Endothelial cell of umbilical vein (primary cell): ENCODE data around the gene PKNOX2. TPM values are rescaled to one million over a fixed set of nuclear protein-coding genes. Genes with fewer than 3 reads are reported as not detected.

ENCODE experiments used
- BruUV-seq: library from RNA; stranded (reverse); fragments of 400-500 nt; replicated peaks from 2 replicates; lab custom pipeline; 2021; lab: Mats Ljungman, UMichigan
- CTCF ChIA-PET: fragments of 300-600, 350-600 bp; sonication (Branson Sonifier 250); formaldehyde crosslinking; loops from one replicate; lab custom pipeline; 2021; ENCODE audit warnings: antibody characterized with exemption, inconsistent platforms; lab: Charles Lee
- POLR2A ChIA-PET: fragments of 300-600, 350-600 bp; sonication (Branson Sonifier 250); formaldehyde crosslinking; loops from one replicate; lab custom pipeline; 2021; ENCODE audit warnings: antibody characterized with exemption, inconsistent platforms; lab: Charles Lee
- DNase-seq: peaks from one replicate; pipeline ENCODE4 v3.0.0-alpha.2; 2011; ENCODE audit warnings: low read depth, low spot score
- FAIRE-seq: peaks from 2 replicates; lab custom pipeline; 2011; peaks lifted over from hg19 to GRCh38; lab: Jason Lieb, UNC
- H2AFZ ChIP-seq: 2 replicates; pipeline ENCODE4 v1.6.0; 2012; ENCODE audit warnings: low read depth, low read length, control low read depth, inconsistent platforms
- H3K27ac ChIP-seq: 2 replicates; pipeline ENCODE4 v1.5.1; 2011; ENCODE audit warnings: low read depth, mild to moderate bottlenecking, control low read depth, low read length, moderate library complexity; ENCODE audit not compliant: insufficient read depth
- H3K27me3 ChIP-seq, 2 experiments: 2 replicates each; pipeline versions ENCODE4 v1.6.0 to v1.6.1; 2011; ENCODE audit warnings: low read length in 2 of 2, mixed read lengths in 1 of 2; ENCODE audit not compliant: control insufficient read depth in 2 of 2, insufficient read depth in 2 of 2
- H3K36me3 ChIP-seq, 2 experiments: 2 replicates in 1 of 2; 3 replicates in 1 of 2; pipeline ENCODE4 v1.5.1; 2011; ENCODE audit warnings: low read length in 2 of 2, mild to moderate bottlenecking in 1 of 2, moderate library complexity in 1 of 2; ENCODE audit not compliant: control insufficient read depth in 2 of 2, insufficient read depth in 2 of 2; ENCODE audit errors: extremely low read depth in 1 of 2
- H3K4me1 ChIP-seq: 3 replicates; pipeline ENCODE4 v1.5.1; 2011; ENCODE audit warnings: mild to moderate bottlenecking, low read length; ENCODE audit not compliant: control insufficient read depth, insufficient read depth; ENCODE audit errors: extremely low read depth
- H3K4me2 ChIP-seq: 2 replicates; pipeline ENCODE4 v1.6.1; 2011; ENCODE audit warnings: low read length, control low read depth, mixed read lengths; ENCODE audit not compliant: insufficient read depth
- H3K4me3 ChIP-seq, 3 experiments: fragments of 200-600 bp in 1 of 3; sonication (generic), shearing (Covaris generic) in 1 of 3; replicated peaks in 1 of 3; 2 replicates each; pipeline ENCODE4 v1.5.1; 2011 to 2016; ENCODE audit warnings: control low read depth in 3 of 3, low read length in 3 of 3, mild to moderate bottlenecking in 2 of 3, inconsistent platforms in 1 of 3, low read depth in 1 of 3, moderate library complexity in 1 of 3; ENCODE audit not compliant: insufficient read depth in 1 of 3
- H3K79me2 ChIP-seq: 2 replicates; pipeline ENCODE4 v1.6.0; 2012; ENCODE audit warnings: low read length, inconsistent platforms; ENCODE audit not compliant: control insufficient read depth, insufficient read depth
- H3K9ac ChIP-seq: replicated peaks from 2 replicates; pipeline ENCODE3; 2011; ENCODE audit warnings: low read length, control low read depth; ENCODE audit not compliant: insufficient read depth; ENCODE audit errors: extremely low read depth
- H3K9me1 ChIP-seq: replicated peaks from 3 replicates; pipeline ENCODE4 v1.6.0; 2011; ENCODE audit warnings: mild to moderate bottlenecking, low read length; ENCODE audit not compliant: control insufficient read depth, insufficient read depth; ENCODE audit errors: extremely low read depth
- H3K9me3 ChIP-seq: replicated peaks from 2 replicates; pipeline ENCODE4 v1.5.1; 2012; ENCODE audit warnings: low read length, inconsistent platforms; ENCODE audit not compliant: control insufficient read depth, insufficient read depth
- H4K20me1 ChIP-seq: replicated peaks from 2 replicates; pipeline ENCODE3; 2011; ENCODE audit warnings: mild to moderate bottlenecking, low read length; ENCODE audit not compliant: control insufficient read depth, insufficient read depth; ENCODE audit errors: extremely low read depth
- CTCF ChIP-seq, 2 donors: IDR thresholded peaks; 1 replicate in 1 of 2; 2 replicates in 1 of 2; pipeline ENCODE4 v1.5.1; 2011; ENCODE audit warnings: low read length in 2 of 2, mild to moderate bottlenecking in 2 of 2, moderate library complexity in 2 of 2, control low read depth in 1 of 2, inconsistent platforms in 1 of 2, low read depth in 1 of 2; ENCODE audit not compliant: insufficient read depth in 1 of 2; ENCODE audit errors: extremely low read depth in 1 of 2
- EZH2 ChIP-seq: IDR thresholded peaks from 2 replicates; pipeline ENCODE4 v1.6.1; 2012; ENCODE audit warnings: borderline replicate concordance, low read depth, mild to moderate bottlenecking, moderate library complexity, low read length, inconsistent platforms; ENCODE audit not compliant: severe bottlenecking
- FOS ChIP-seq: IDR thresholded peaks from 2 replicates; pipeline ENCODE4 v1.6.1; 2011; ENCODE audit warnings: mild to moderate bottlenecking, low read length, moderate library complexity, borderline replicate concordance; ENCODE audit not compliant: insufficient read depth
- GATA2 ChIP-seq: IDR thresholded peaks from 2 replicates; pipeline ENCODE4 v1.7.0; 2011; ENCODE audit warnings: low read depth, mild to moderate bottlenecking, moderate library complexity, mixed read lengths, low read length; ENCODE audit not compliant: insufficient read length, insufficient read depth
- JUN ChIP-seq: IDR thresholded peaks from 2 replicates; pipeline ENCODE4 v1.6.1; 2011; ENCODE audit warnings: borderline replicate concordance, low read depth; ENCODE audit not compliant: insufficient read length, insufficient read depth
- POLR2A ChIP-seq: IDR thresholded peaks from 2 replicates; pipeline ENCODE4 v1.6.1; 2012; ENCODE audit warnings: low read depth, mild to moderate bottlenecking, control low read depth, low read length
- dilution Hi-C: fragments of 300-500 bp; cut with MboI; formaldehyde crosslinking; loops from one replicate; pipeline ENCODE4 v1.15.0; 2019; ENCODE audit warnings: low sequenced_read_pairs; ENCODE audit not compliant: extremely low pct_ligation_motif_present
- intact Hi-C: fragments of 100-400 bp; cut with micrococcal nuclease; formaldehyde crosslinking; loops from one replicate; pipeline ENCODE4 v1.10.0; 2022
- polyA plus RNA-seq, 4 experiments: library from polyadenylated mRNA; depleted of rRNA in 3 of 4; stranded (reverse) in 3 of 4; unstranded in 1 of 4; fragments of >200 nt; gene quantifications; 2 replicates each; pipeline versions ENCODE4 v1.2.1 to v1.2.3, GENCODE V29; 2011 to 2012; ENCODE audit warnings: missing spikeins in 1 of 4
- total RNA-seq: library from RNA; stranded (reverse); gene quantifications from 2 replicates; pipeline ENCODE4 v1.2.3, GENCODE V29; 2021
- TF ChIP-seq, protein P1 (sequence below): IDR thresholded peaks from 2 replicates; pipeline ENCODE4 v1.6.1; 2011; ENCODE audit not compliant: insufficient read depth, insufficient read length

The PKNOX2 gene
- total and polyA plus RNA-seq, 2 donors (not counting 3 experiments of a cell fraction or from before 2014, with no cell fraction given): 0.11 to 0.91 TPM

DNA sequence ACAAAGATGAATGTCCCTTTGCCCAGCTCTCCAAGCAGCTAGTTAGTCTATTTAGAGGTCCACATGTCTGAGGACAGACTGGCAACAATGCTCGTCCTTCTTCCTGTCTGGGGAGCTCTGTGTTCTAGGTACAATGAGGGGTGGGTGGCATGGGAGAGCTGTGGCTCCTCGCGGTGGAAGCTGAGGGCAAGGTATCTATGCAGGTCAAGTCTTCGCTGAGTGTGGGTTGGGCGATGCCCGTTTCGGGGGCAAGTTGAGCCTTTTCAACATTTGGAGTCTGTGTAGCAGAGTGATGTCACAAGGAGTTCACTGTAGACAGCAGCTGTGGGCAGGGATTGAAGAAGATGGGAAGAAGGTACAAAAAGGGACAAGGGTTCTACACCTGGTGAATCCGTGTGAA, 168.3 kb downstream of the PKNOX2 start:
- no peaks in the 10 kb centered on the region for H3K79me2 ChIP-seq
- no peak overlapping the region for H3K9ac ChIP-seq
- ChIA-PET CTCF (interaction anchor here (3.9 kb wide), 1 partner anchor 13 kb away, joined by 35 read pairs; no protein-coding TSS in a partner anchor), POLR2A (no interaction called here)
- intact Hi-C loops (no loop called here), dilution Hi-C loops (no loop called here)
- H3K4me2 ChIP-seq: no peak overlapping the region
- H4K20me1 ChIP-seq: no peaks in the 10 kb centered on the region
- H2AFZ ChIP-seq: no peak overlapping the region
- TF ChIP-seq CTCF (IDR thresholded peaks at IDR 0.05; ENCODE audit: extremely low read depth in 1 of 2, insufficient read depth in 1 of 2, low read depth in 1 of 2, low read length in 2 of 2): no peak
- no peak for TF ChIP-seq EZH2
- no peak for TF ChIP-seq JUN
- no peak for TF ChIP-seq POLR2A
- TF ChIP-seq, protein P1, sequence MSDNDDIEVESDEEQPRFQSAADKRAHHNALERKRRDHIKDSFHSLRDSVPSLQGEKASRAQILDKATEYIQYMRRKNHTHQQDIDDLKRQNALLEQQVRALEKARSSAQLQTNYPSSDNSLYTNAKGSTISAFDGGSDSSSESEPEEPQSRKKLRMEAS: no peak
- no peak for TF ChIP-seq GATA2
- no peak for TF ChIP-seq FOS
- DNase-seq (no peak), FAIRE-seq (no peak)
- no peaks in the 10 kb centered on the region for H3K4me1 ChIP-seq
- H3K9me3 ChIP-seq: no peaks in the 10 kb centered on the region
- peaks cover 2 to 12% of the 10 kb centered on the region in 2 experiments for H3K27me3 ChIP-seq
- no peak overlapping the region for H3K4me3 ChIP-seq
- no TSS peak for BruUV-seq
- H3K9me1 ChIP-seq: no peaks in the 10 kb centered on the region
- no peaks in the 10 kb centered on the region for H3K36me3 ChIP-seq
- no peak overlapping the region for H3K27ac ChIP-seq
